Urinary bladder (tissue), 4 donors: ENCODE results near the gene POLE. TPM values are rescaled to one million over a fixed set of nuclear protein-coding genes. Genes with fewer than 3 reads are reported as not detected.
"Not testable (repeated sequence)": the region's sequence is repeated elsewhere in the genome, so short reads cannot be mapped to it uniquely, and the experiment has no call there.

Experiments
- DNase-seq: peaks from one replicate; pipeline ENCODE4 v3.0.0-alpha.2; 2015; ENCODE audit errors: extremely low spot score
- H3K27ac ChIP-seq: one replicate; pipeline ENCODE4 v1.5.1; 2013; ENCODE audit warnings: low read depth, mild to moderate bottlenecking, moderate library complexity
- H3K36me3 ChIP-seq: one replicate; pipeline ENCODE4 v1.6.1; 2013; ENCODE audit warnings: mild to moderate bottlenecking, moderate library complexity; ENCODE audit not compliant: insufficient read depth
- H3K4me1 ChIP-seq: one replicate; pipeline ENCODE4 v1.6.1; 2013; ENCODE audit warnings: mild to moderate bottlenecking, moderate library complexity; ENCODE audit not compliant: insufficient read depth
- H3K4me3 ChIP-seq: one replicate; pipeline ENCODE4 v1.5.1; 2013; ENCODE audit warnings: low read depth, low read length
- WGBS: extraction: QIAGEN DNeasy Blood & Tissue Kit; methylation state at CpG from one replicate; pipeline ENCODE4 v1.1.7; 2013; 5-methylcytosine and 5-hydroxymethylcytosine counted together
- polyA plus RNA-seq: library from polyadenylated mRNA; stranded (reverse); fragments of 200-250 nt; gene quantifications from one replicate; pipeline ENCODE4 v1.2.3, GENCODE V29; 2013
- total RNA-seq: library from RNA; depleted of rRNA; stranded (reverse); fragments of >200 nt; gene quantifications from one replicate; pipeline ENCODE4 v1.2.3, GENCODE V29; 2014
- donor health status: healthy with polysubstance abuse.
- donor health status: healthy.

POLE gene
- total and polyA plus RNA-seq, 2 donors: 17.9 to 49.7 TPM

DNA sequence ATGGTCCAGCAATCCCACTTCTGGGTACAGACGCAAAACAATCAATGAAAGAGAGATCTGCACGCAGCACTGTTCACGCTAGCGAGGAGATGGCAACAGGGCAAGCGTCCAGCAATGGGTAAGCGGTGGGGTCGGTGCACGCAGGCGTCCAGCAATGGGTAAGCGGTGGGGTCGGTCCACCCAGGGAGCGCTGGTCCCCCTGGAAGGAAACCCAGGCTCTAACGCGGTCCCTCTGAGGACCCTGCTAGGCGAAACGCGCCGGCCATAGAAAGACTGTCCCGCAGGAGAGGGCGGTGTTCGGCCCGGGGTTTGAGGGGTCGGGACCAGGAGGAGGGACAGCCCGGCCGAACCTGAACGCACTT lies 22.9 kb upstream of the POLE start:
- H3K4me1 ChIP-seq: no peaks in the 10 kb centered on the region
- 1% methylated on average over 26 of the region's 26 CpGs for WGBS
- no peak for DNase-seq
- peak overlapping the region; percentile 66 for H3K27ac ChIP-seq
- H3K4me3 ChIP-seq: peak overlapping the region; percentile 100
- no peaks in the 10 kb centered on the region for H3K36me3 ChIP-seq

DNA sequence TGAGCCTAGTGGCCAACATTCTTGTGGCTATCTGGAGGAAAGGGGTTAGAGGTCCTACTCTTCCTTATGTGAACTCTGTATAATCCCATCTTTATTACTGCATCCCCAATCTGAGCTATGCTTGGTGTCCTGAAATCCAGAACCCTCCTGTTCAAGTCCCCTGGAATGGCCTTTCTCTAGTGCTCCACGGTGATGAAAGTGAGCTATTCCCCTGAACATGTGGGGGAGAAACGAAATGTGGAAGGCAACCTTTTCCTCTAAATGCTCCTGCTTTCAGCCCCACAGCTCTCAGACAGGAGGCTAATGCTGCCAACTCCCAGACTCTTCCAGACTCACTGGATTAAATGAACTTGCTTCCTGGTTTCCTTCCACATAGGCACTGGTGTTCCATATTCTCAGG lies 21.0 kb upstream of the POLE start:
- no peak overlapping the region for H3K4me3 ChIP-seq
- WGBS: 84% methylated on average over 2 of the region's 2 CpGs
- H3K4me1 ChIP-seq: no peaks in the 10 kb centered on the region
- no peak for DNase-seq
- no peak overlapping the region for H3K27ac ChIP-seq
- H3K36me3 ChIP-seq: no peaks in the 10 kb centered on the region

- 94% methylated on average over 6 of the region's 6 CpGs for WGBS
- Histone ChIP-seq H3K4me1 (no peaks in the 10 kb centered on the region), H3K36me3 (no peaks in the 10 kb centered on the region), H3K4me3 (no peak overlapping the region), H3K27ac (no peak overlapping the region)
- DNase-seq: no peak
These were observed 20.1 kb upstream of the POLE start for GRCh38 chr12:132707241-132707640.

- Histone ChIP-seq H3K4me3 (no peak overlapping the region), H3K4me1 (no peaks in the 10 kb centered on the region), H3K36me3 (no peaks in the 10 kb centered on the region), H3K27ac (no peak overlapping the region)
- DNase-seq: no peak
- 96% methylated on average over 9 of the region's 9 CpGs for WGBS
These were observed 16.5 kb upstream of the POLE start for GRCh38 chr12:132703641-132704040.

DNA sequence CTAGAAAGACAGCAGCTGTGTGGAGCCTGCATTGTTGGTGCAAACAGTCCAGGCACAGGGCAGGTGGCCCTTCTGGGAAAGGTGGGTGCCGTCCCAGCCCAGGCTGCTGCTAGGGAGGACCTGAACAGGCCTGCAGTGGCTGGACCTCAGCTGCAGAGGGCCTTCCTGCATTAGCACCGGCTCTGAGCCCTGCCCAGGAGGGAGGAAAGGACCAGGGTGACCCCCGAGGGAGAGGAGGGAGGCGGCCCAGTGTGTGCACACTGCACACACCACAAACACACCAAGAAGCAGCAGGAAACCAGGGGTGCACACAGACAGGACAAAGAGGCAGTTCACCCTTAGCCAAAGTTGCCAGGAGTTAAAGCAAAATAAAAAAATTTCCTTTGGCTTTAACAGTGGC lies 15.5 kb upstream of the POLE start:
- Histone ChIP-seq H3K36me3 (no peaks in the 10 kb centered on the region), H3K27ac (no peak overlapping the region), H3K4me1 (no peaks in the 10 kb centered on the region), H3K4me3 (no peak overlapping the region)
- no peak for DNase-seq
- 69% methylated on average over 4 of the region's 4 CpGs for WGBS

DNA sequence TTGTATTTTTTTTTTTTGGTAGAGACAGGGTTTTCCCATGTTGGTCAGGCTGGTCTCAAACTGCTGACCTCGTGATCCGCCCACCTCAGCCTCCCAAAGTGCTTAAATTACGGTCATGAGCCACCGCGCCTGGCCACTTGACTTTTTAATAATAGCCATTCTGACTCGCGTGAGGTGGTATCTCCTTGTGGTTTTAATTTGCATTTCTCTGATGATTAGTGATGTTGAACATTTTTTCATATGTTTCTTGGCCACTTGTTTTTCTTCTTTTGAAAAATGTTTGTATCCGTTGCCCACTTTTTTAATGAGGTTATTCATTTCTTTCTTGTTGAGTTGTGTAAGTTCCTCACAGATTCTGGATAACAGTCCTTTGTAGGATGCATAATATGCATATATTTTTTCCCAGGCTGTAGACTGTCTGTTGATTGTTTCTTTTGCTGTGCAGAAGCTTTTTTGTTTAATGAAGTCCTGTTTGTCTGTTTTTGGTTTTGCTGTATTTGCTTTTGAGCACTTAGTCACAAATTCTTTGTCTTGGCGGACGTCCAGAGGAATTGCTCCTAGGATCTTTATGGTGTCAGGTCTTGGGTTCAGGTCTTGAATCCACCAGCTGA lies 13.2 kb upstream of the POLE start:
- DNase-seq: no peak
- Histone ChIP-seq H3K4me3 (no peak overlapping the region), H3K4me1 (no peaks in the 10 kb centered on the region), H3K27ac (no peak overlapping the region), H3K36me3 (no peaks in the 10 kb centered on the region)
- WGBS: 90% methylated on average over 10 of the region's 10 CpGs

GRCh38 chr12:132698341-132698740 lies 11.2 kb upstream of the POLE start:
- Histone ChIP-seq H3K27ac (no peak overlapping the region), H3K4me3 (no peak overlapping the region), H3K36me3 (no peaks in the 10 kb centered on the region), H3K4me1 (no peaks in the 10 kb centered on the region)
- DNase-seq: no peak
- WGBS: 87% methylated on average over 5 of the region's 5 CpGs

DNA sequence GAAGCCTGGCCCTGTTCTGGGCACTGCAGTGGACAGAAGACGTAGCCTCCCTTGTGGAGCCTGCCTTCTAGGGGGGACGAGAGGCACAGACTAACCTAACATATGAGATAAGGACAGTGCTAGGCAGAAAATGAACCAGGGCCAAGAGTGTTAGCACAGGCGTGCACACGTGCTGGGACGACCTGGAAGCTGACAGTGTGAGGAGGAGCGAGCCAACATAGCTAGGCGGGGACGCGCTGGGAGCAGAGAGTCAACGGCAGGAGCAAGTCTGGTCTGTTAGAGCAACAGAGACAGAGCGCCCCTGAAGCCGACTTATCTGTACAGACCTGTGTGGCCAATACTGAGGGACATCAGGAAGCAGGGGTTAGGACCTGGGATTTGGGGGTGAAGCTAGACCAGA lies 8.3 kb upstream of the POLE start:
- Histone ChIP-seq H3K36me3 (no peaks in the 10 kb centered on the region), H3K27ac (no peak overlapping the region), H3K4me1 (no peaks in the 10 kb centered on the region), H3K4me3 (no peak overlapping the region)
- WGBS: 86% methylated on average over 12 of the region's 12 CpGs
- DNase-seq: no peak

DNA sequence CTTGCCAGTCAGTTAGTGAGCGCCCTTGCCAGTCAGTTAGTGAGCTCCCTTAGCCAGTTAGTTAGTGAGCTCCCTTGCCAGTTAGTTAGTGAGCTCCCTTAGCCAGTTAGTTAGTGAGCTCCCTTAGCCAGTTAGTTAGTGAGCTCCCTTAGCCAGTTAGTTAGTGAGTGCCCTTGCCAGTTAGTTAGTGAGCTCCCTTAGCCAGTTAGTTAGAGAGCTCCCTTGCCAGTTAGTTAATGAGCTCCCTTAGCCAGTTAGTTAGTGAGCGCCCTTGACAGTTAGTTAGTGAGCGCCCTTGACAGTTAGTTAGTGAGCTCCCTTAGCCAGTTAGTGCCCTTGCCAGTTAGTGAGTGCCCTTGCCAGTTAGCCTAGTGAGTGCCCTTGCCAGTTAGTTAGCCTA lies 7.7 kb upstream of the POLE start:
- not testable (repeated sequence) for H3K36me3 ChIP-seq, DNase-seq, H3K4me3 ChIP-seq, H3K27ac ChIP-seq, H3K4me1 ChIP-seq
- WGBS: 97% methylated on average over 3 of the region's 3 CpGs

GRCh38 chr12:132692030-132692429 lies 4.9 kb upstream of the POLE start:
- H3K36me3 ChIP-seq, H3K4me3 ChIP-seq, H3K4me1 ChIP-seq, DNase-seq, H3K27ac ChIP-seq: not testable (repeated sequence)
- WGBS: 96% methylated on average over 3 of the region's 3 CpGs

DNA sequence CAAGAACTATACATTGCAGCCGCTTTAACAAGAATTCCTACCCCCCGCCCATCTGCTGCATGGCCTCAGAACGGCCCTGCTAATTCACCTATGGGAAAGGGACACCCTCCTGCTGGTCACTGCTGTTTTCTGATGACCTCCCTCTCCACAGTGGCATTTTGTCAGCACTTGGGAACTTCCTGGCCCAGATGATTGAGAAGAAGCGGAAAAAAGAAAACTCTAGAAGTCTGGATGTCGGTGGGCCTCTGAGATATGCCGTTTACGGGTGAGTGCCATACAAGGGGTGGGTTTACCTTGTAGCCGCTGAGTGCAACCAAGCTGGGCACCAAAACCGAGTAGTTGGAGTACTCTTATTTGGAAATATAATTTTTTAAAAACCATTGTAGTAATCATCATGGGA lies 3.0 kb upstream of the POLE start:
- H3K4me3 ChIP-seq: no peak overlapping the region
- no peaks in the 10 kb centered on the region for H3K36me3 ChIP-seq
- no peaks in the 10 kb centered on the region for H3K4me1 ChIP-seq
- WGBS: 94% methylated on average over 9 of the region's 9 CpGs
- DNase-seq: no peak
- no peak overlapping the region for H3K27ac ChIP-seq

GRCh38 chr12:132689227-132689626 lies 2.1 kb upstream of the POLE start:
- no peaks in the 10 kb centered on the region for H3K36me3 ChIP-seq
- no peak for DNase-seq
- no peak overlapping the region for H3K27ac ChIP-seq
- no peaks in the 10 kb centered on the region for H3K4me1 ChIP-seq
- no peak overlapping the region for H3K4me3 ChIP-seq
- 74% methylated on average over 18 of the region's 18 CpGs for WGBS

DNA sequence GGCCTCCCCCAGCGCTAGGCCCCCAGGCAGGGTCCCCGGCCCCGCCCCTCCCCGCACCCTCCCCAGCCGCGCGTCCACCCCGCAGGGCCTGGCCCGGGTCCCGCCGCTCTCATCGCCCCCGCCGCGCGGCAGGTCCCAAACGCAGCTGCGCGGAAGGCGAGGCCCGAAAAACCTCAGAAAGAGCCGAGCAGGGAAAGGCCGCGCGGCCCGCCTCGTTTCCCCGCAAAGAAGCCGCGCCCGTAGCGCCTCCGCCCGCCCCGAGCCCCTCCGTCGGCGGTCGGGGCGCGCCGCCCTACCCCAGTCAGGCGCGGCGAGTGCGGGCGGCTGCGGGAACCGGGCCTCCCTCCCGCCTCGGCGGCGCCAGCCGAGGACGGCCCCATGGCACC lies 324 bp downstream of the POLE start:
- no peaks in the 10 kb centered on the region for H3K36me3 ChIP-seq
- H3K4me1 ChIP-seq: no peaks in the 10 kb centered on the region
- no peak for DNase-seq
- peak overlapping the region; percentile 2 for H3K27ac ChIP-seq
- peak overlapping the region; percentile 99 for H3K4me3 ChIP-seq
- 1% methylated on average over 55 of the region's 55 CpGs for WGBS

DNA sequence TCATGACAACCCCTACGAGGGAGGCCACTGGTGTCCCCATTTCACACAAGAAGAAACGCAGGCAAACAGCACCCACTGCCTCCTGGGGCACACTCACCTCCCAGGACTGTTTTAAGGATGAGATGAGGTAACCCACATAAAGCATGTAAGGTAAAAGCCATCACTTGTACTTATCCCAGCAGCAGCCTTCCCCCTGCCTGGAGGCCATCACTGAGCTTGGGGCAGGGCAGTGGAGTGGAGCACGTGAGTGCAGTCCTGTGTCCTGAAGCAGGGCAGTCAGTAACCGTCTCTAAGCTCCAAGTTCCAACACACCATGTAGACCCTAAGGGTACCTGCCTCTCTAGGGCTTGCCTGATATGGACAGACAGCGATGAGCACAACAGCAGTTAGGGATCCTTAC lies 1.7 kb downstream of the POLE start:
- DNase-seq: no peak

GRCh38 chr12:132677492-132677891 lies 9.7 kb downstream of the POLE start:
- Histone ChIP-seq H3K4me1 (no peaks in the 10 kb centered on the region), H3K27ac (no peak overlapping the region), H3K36me3 (no peaks in the 10 kb centered on the region), H3K4me3 (no peak overlapping the region)
- WGBS: 95% methylated on average over 9 of the region's 9 CpGs
- no peak for DNase-seq

More for the DNA sequence above, 1.7 kb downstream of the POLE start:
- Histone ChIP-seq H3K4me3 (no peak overlapping the region), H3K27ac (no peak overlapping the region), H3K4me1 (no peaks in the 10 kb centered on the region), H3K36me3 (no peaks in the 10 kb centered on the region)
- WGBS: 67% methylated on average over 5 of the region's 5 CpGs
